22Rv1 (cell line): ENCODE data around the gene PIGM.

ENCODE experiments used
- ZFX ChIP-seq: fragments of 450-650 bp; IDR thresholded peaks from 2 replicates; pipeline ENCODE4 v1.6.1; 2017; ENCODE audit warnings: antibody characterized with exemption, borderline replicate concordance
- TF ChIP-seq, protein P1 (sequence below): fragments of 450-650 bp; IDR thresholded peaks from 2 replicates; pipeline ENCODE4 v1.5.1; 2017; ENCODE audit warnings: mild to moderate bottlenecking

DNA sequence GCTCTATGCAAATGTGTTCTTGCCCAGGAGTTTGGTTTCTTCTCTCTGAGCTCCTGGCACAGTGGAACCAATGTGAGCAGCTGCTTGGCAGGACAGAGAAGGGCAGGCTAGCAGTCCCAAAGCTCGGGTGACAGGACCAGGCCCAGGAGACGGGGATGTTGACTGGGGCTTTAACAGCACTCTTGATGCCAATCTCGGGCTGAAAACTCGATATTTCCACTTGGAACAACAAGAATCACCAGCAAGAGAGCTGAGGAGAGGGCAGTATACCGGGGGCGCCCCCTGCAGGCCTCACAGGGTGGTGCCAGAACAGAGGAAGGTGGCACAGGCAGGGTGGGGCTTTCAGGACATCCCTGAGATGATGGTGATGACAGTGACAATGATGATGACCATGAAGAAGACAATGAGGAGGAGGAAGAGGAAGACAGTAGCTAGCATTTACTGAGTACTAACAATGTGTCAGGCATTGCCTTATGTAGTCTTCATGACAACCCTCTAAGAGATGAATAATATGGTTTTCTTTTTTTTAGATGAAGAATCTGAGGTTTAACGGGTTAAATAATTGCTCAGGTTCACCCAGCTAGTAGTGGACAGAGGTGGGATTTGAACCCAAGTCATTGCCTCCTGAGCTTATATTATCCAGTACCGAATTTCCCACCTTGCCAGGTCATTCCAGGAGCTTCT, 46.9 kb upstream of the PIGM start:
- TF ChIP-seq, protein P1, sequence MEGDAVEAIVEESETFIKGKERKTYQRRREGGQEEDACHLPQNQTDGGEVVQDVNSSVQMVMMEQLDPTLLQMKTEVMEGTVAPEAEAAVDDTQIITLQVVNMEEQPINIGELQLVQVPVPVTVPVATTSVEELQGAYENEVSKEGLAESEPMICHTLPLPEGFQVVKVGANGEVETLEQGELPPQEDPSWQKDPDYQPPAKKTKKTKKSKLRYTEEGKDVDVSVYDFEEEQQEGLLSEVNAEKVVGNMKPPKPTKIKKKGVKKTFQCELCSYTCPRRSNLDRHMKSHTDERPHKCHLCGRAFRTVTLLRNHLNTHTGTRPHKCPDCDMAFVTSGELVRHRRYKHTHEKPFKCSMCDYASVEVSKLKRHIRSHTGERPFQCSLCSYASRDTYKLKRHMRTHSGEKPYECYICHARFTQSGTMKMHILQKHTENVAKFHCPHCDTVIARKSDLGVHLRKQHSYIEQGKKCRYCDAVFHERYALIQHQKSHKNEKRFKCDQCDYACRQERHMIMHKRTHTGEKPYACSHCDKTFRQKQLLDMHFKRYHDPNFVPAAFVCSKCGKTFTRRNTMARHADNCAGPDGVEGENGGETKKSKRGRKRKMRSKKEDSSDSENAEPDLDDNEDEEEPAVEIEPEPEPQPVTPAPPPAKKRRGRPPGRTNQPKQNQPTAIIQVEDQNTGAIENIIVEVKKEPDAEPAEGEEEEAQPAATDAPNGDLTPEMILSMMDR: peak; percentile 99
- TF ChIP-seq ZFX: no peak
